Mucosa of rectum (tissue), 2 donors: Measurements from ENCODE around the gene SMC6.
A peak's percentile ranks its signal among the peaks of the same experiment; 100 is the strongest.

Experiments used
- H3K27ac ChIP-seq, 2 donors: one replicate each; pipeline ENCODE4 v1.7.0; 2013; ENCODE audit warnings: inconsistent platforms in 2 of 2, low read depth in 2 of 2, low read length in 2 of 2
- H3K27me3 ChIP-seq, 2 donors: one replicate each; pipeline ENCODE4 v1.7.0; 2013; ENCODE audit warnings: low read length in 2 of 2; ENCODE audit not compliant: control insufficient read depth in 2 of 2, insufficient read depth in 2 of 2
- H3K36me3 ChIP-seq, 2 donors: one replicate each; pipeline ENCODE4 v1.7.0; 2013; ENCODE audit warnings: low read length in 2 of 2; ENCODE audit not compliant: control insufficient read depth in 2 of 2, insufficient read depth in 2 of 2
- H3K4me1 ChIP-seq, 2 donors: one replicate each; pipeline ENCODE4 v1.7.0; 2013; ENCODE audit warnings: low read length in 2 of 2, mild to moderate bottlenecking in 1 of 2; ENCODE audit not compliant: control insufficient read depth in 2 of 2, insufficient read depth in 2 of 2
- H3K4me3 ChIP-seq, 2 donors: one replicate each; pipeline ENCODE4 v1.7.0; 2013; ENCODE audit warnings: low read length in 2 of 2
- H3K9ac ChIP-seq, 2 donors: one replicate each; pipeline ENCODE4 v1.7.0; 2013; ENCODE audit warnings: low read length in 2 of 2, low read depth in 1 of 2, mild to moderate bottlenecking in 1 of 2
- H3K9me3 ChIP-seq, 2 donors: one replicate each; pipeline ENCODE4 v1.7.0; 2013; ENCODE audit warnings: low read length in 2 of 2; ENCODE audit not compliant: control insufficient read depth in 2 of 2
- donor health status: healthy.
- donor health status: Normal muscosa, but diverticular disease.

Gene SMC6, protein sequence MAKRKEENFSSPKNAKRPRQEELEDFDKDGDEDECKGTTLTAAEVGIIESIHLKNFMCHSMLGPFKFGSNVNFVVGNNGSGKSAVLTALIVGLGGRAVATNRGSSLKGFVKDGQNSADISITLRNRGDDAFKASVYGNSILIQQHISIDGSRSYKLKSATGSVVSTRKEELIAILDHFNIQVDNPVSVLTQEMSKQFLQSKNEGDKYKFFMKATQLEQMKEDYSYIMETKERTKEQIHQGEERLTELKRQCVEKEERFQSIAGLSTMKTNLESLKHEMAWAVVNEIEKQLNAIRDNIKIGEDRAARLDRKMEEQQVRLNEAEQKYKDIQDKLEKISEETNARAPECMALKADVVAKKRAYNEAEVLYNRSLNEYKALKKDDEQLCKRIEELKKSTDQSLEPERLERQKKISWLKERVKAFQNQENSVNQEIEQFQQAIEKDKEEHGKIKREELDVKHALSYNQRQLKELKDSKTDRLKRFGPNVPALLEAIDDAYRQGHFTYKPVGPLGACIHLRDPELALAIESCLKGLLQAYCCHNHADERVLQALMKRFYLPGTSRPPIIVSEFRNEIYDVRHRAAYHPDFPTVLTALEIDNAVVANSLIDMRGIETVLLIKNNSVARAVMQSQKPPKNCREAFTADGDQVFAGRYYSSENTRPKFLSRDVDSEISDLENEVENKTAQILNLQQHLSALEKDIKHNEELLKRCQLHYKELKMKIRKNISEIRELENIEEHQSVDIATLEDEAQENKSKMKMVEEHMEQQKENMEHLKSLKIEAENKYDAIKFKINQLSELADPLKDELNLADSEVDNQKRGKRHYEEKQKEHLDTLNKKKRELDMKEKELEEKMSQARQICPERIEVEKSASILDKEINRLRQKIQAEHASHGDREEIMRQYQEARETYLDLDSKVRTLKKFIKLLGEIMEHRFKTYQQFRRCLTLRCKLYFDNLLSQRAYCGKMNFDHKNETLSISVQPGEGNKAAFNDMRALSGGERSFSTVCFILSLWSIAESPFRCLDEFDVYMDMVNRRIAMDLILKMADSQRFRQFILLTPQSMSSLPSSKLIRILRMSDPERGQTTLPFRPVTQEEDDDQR

DNA sequence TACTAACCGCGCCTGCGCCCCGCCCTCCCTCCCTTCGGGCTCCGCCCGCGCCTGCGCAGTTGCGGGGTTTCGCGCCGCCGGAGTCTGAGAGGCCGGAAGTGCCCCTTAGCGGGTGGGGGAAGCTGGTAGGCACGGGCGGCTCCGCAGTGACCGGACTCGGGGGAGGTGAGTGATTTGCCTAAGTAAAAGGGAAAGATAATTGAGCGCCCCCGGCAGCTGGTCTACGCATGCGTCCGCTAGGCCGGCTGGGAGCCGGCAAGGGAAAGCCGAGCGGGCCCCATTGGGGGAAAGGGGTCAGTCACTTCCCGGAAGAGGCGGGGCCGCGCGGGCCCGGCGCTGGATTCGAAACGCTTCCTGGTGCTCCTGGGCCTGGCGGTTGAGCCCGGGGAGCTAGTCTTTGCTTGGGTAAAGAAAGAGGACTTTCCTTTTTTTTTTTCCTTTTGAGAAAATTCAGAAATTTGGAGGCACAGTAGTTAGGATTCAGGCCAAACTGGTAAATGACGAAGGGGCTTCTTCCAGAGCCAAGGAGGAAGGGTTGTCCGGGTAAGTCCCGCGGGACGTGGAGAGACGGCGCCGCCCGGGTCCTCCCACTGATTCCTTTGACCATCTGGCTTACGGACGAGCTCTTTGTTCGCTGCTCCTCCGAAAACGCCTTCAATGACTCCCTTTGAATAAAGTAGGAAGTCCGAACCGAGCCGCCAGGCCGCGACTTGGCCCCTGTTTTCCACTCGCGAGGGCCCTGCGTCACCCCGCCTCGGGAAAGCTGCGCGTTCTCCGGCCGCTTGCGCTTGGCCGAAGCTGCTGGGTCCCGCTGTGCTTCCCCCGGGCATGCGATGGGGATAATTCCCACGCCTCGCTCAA, at the start of gene SMC6, which contains the start of gene GEN1:
TSS of gene SMC6 (minus strand) at position 8 of the 861 bp plus-strand sequence. CDS start 7,864 bp downstream, outside the sequence.
TSS of gene GEN1 (plus strand) at position 336 of the 861 bp plus-strand sequence. CDS start 5,806 bp downstream, outside the sequence.
- Histone ChIP-seq H3K36me3 (no peaks in the 10 kb centered on the region), H3K4me1 (peaks cover 13 to 14% of the 10 kb centered on the region in 2 donors), H3K9ac (peak within 1 kb of the TSS; percentile 86 to 95), H3K27me3 (no peaks in the 10 kb centered on the region), H3K9me3 (no peaks in the 10 kb centered on the region), H3K4me3 (peak within 1 kb of the TSS; percentile 88 to 92), H3K27ac (peak within 1 kb of the TSS; percentile 95 to 97)

DNA sequence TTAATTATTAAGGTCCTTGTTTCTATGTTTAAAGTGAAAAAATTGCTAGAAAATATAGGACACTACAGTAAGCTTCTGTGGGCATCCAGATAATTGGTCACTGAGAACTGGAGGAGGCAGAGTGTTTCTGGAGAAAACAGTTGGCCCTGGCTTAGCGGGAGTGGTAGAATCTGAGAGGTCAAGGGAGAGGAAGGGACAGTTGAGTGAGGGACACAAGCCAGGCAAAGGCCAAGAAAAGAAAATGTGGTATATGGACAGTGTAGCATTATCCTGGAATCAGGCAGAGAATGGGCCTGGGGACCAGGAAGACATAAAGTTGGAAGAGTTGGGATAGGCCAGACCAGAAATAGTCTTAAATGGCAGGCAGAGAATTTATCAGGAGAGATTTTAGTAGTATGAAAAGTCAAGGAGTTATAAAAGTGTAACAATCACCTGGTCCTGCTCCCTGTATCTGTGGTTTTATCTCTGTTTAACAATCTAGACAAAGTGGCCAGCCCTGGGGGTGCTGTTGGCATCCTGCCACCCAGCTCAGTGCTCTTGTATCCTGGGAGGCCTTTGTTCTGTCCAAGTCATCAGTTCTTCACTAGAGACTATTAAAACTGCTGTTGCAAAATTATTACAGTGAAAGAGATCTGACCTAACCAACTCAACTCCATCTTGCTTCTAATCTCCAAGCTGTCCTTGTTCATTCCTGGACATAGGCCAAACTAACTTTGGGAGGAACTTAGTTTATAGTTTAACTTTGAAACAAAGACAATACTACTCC, 47.3 kb upstream of the SMC6 start:
- Histone ChIP-seq H3K9ac (no peak overlapping the region), H3K27ac (peak overlapping the region; percentile 9 to 59)

DNA sequence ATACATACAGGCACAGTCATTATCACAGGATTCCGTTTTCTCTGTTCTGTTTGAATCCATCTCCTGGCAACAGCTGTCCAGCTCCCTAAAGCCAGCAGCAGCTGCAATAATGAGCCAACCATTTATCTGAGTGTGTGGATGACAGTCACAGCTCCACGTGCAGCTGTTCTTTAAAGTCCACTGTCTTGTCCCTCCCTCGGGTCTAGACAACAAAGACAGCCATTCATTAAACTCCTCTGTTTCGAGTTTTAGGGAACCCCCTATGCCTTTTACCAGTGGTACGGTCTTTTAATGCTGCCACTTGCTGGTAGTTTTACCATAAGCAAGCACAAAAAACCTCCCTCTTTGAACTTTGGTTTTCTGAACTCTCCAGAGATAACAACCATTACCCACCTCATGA, 46.6 kb upstream of the SMC6 start:
- H3K4me3 ChIP-seq: no peak overlapping the region
- peaks cover 3 to 24% of the 10 kb centered on the region in 2 donors for H3K4me1 ChIP-seq
- no peaks in the 10 kb centered on the region for H3K27me3 ChIP-seq
- no peak overlapping the region for H3K9ac ChIP-seq
- H3K27ac ChIP-seq: no peak overlapping the region
- no peaks in the 10 kb centered on the region for H3K9me3 ChIP-seq
- no peaks in the 10 kb centered on the region for H3K36me3 ChIP-seq

More for the DNA sequence above, 47.3 kb upstream of the SMC6 start:
- H3K4me1 ChIP-seq: peaks cover 3 to 24% of the 10 kb centered on the region in 2 donors
- H3K4me3 ChIP-seq: no peak overlapping the region
- no peaks in the 10 kb centered on the region for H3K9me3 ChIP-seq
- H3K27me3 ChIP-seq: no peaks in the 10 kb centered on the region
- H3K36me3 ChIP-seq: no peaks in the 10 kb centered on the region

DNA sequence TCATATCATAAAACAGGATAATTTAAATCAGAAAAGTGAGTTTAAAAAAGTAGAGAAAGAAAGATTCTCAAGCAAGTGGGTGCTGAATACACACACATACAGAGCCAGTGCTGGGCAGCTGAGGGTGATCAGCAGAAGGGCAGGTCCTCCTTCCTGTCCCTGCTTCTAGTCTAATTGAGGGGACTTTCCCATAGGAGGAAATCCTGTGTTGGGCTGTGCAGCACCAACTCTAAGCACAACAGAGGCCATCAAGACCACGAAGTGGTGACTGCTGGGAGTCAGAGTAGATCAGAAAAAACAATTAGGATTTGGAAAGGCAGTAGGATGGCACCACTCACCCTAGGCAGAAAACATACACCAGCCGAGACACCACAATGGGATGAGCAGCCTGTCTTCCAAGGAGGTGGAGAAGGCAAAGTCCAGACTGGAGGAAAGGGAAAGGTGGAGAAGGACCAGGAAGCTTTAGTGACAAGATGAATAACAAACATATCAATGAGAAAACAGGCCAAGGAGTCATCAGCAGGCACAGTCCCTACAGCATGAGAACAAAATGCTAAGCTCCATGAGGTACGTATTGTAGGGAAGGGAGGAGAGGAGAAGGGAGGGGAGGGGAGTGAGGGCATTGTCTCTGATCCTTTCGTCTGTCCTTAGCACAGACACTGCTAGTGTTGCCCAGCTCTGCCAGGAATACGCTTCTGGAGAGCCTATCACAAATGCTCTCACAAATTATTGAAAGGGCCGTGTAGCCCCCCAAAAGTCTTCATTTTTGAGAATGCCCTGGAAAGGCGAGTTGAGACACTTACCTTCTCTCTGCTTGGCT, 45.9 kb upstream of the SMC6 start:
- Histone ChIP-seq H3K27me3 (no peaks in the 10 kb centered on the region), H3K27ac (no peak overlapping the region), H3K4me3 (no peak overlapping the region), H3K9me3 (no peaks in the 10 kb centered on the region), H3K4me1 (peaks cover 3 to 24% of the 10 kb centered on the region in 2 donors), H3K9ac (no peak overlapping the region), H3K36me3 (no peaks in the 10 kb centered on the region)

DNA sequence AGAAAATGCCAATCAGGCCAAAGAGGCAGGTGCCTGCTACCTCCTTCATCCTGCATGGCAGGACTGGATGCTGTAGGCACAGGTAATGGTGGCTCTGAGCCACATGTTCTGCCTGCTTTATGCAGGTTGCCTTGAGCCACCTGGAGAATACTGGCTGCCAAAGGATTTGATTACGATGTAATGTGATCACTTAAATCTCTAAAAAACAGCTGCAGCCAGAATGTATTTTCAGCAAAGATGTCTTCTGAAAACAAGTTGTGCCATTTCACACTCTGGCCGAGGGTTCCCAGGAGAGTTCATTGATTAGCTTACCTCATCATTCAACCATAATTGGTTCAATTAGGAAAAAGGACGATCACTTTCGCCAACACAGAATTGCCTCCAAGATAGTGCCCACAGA, 44.7 kb upstream of the SMC6 start:
- no peak overlapping the region for H3K27ac ChIP-seq
- no peak overlapping the region for H3K4me3 ChIP-seq
- no peaks in the 10 kb centered on the region for H3K36me3 ChIP-seq
- H3K4me1 ChIP-seq: peaks cover 3 to 24% of the 10 kb centered on the region in 2 donors
- H3K9ac ChIP-seq: no peak overlapping the region
- no peaks in the 10 kb centered on the region for H3K9me3 ChIP-seq
- no peaks in the 10 kb centered on the region for H3K27me3 ChIP-seq

DNA sequence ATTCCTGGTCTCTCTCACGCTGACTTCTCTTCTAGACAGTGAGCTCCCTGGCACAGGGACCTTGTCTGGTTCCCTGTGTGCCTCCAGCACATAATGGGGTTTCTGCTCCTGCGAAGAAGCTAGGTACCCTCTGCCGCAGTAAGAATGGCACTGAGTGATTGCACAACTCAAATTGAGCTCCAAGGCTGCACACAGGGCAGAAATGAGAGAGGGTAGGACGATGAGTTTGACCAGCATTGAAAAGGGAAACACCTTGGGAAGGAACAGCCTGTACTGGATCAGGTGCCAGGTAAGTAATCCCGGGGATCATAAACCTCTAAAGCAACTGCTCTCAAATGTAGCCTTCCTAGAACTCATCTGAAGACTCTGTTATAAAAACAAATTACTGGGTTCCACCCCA, 41.7 kb upstream of the SMC6 start:
- peaks cover 3 to 14% of the 10 kb centered on the region in 2 donors for H3K4me1 ChIP-seq
- no peak overlapping the region for H3K27ac ChIP-seq
- H3K9ac ChIP-seq: no peak overlapping the region
- no peak overlapping the region for H3K4me3 ChIP-seq
- H3K27me3 ChIP-seq: no peaks in the 10 kb centered on the region
- no peaks in the 10 kb centered on the region for H3K9me3 ChIP-seq
- no peaks in the 10 kb centered on the region for H3K36me3 ChIP-seq

DNA sequence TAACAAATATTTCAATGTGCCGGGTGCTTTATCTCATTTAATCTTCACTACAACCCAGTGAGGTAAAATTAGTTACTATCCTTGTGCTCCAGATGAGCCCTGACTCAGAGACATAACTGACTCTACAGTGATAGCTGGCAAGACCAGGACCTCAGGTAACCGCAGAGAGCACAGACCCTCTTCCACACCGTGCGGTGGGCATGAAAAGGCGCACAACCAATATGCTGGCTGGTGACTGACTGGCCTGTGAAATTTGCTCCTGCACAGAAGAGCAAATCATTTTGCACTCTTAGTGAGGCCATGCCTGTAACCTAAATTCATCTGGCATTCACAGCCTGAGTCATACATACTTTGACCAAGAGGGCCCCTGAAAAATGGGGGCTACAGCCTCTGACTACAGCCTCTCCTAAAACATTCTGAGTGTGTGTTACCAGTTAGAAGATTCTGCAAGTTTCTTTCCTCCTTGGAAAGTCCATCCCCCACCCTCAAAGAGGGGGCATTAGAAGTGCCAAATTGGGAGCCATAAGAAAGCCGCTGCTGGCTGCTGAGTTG, 40.3 kb upstream of the SMC6 start:
- no peak overlapping the region for H3K9ac ChIP-seq

DNA sequence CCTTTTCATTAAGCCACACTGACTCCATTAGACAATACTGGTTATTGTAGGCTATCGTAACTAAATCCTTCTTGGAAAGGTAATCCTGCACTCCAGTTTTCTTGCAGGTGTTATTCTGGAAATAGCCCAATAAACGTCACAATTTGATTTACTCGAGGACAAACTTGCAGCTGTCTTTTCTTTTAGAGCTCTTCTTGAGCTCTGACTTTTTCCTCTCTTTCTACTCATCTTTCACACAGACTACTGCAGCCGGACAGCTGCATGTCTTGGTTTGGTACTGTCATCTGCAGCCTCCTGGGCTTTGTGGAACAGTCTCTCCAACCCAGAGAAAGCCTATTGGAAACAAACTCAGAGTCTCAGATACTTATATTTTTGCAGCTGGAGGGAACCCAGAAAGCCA, 39.7 kb upstream of the SMC6 start:
- H3K9ac ChIP-seq: no peak overlapping the region
- no peaks in the 10 kb centered on the region for H3K36me3 ChIP-seq
- H3K9me3 ChIP-seq: no peaks in the 10 kb centered on the region
- H3K27ac ChIP-seq: no peak overlapping the region
- H3K4me1 ChIP-seq: peaks cover 0 to 2% of the 10 kb centered on the region in 2 donors
- H3K27me3 ChIP-seq: no peaks in the 10 kb centered on the region
- H3K4me3 ChIP-seq: no peak overlapping the region

More for the DNA sequence above, 40.3 kb upstream of the SMC6 start:
- Histone ChIP-seq H3K9me3 (no peaks in the 10 kb centered on the region), H3K27me3 (no peaks in the 10 kb centered on the region), H3K27ac (no peak overlapping the region), H3K4me3 (no peak overlapping the region), H3K4me1 (peaks cover 0 to 2% of the 10 kb centered on the region in 2 donors), H3K36me3 (no peaks in the 10 kb centered on the region)
